GM23338 (cell line): ENCODE results near the gene ZSCAN30. TPM values are rescaled to one million over a fixed set of nuclear protein-coding genes. Genes with fewer than 3 reads are reported as not detected.

Experiments used
- ATAC-seq: fragments of 200-7000 bp; cut with Tn5 transposase; 3 replicates; pipeline ENCODE4 v1.9.1; 2020
- DNase-seq: peaks from one replicate; pipeline ENCODE4 v3.0.0-alpha.2; 2015; ENCODE audit warnings: low spot score
- H2AFZ ChIP-seq: fragments of 200-600 bp; sonication (generic); 2 replicates; pipeline ENCODE4 v1.8.0; 2016; ENCODE audit warnings: antibody characterized with exemption, mild to moderate bottlenecking, moderate library complexity
- H3F3A ChIP-seq: fragments of 200-600 bp; sonication (generic); replicated peaks from 2 replicates; pipeline ENCODE4 v1.8.0; 2017; ENCODE audit warnings: antibody characterized with exemption, mixed run types, low read depth
- H3K27ac ChIP-seq: fragments of 200-600 bp; sonication (generic); 2 replicates; pipeline ENCODE4 v1.6.1; 2016; ENCODE audit warnings: low read depth
- H3K27me3 ChIP-seq: fragments of 200-600 bp; sonication (generic); 2 replicates; pipeline ENCODE4 v1.8.0; 2016; ENCODE audit warnings: mild to moderate bottlenecking, mixed run types, moderate library complexity; ENCODE audit not compliant: insufficient read depth
- H3K36me3 ChIP-seq: fragments of 200-600 bp; sonication (generic); 2 replicates; pipeline ENCODE4 v1.8.0; 2016; ENCODE audit warnings: mild to moderate bottlenecking; ENCODE audit not compliant: insufficient read depth
- H3K4me1 ChIP-seq: fragments of 200-600 bp; sonication (generic); 2 replicates; pipeline ENCODE4 v1.8.0; 2016; ENCODE audit warnings: mild to moderate bottlenecking, moderate library complexity; ENCODE audit not compliant: insufficient read depth
- H3K4me2 ChIP-seq: fragments of 200-600 bp; sonication (generic); 2 replicates; pipeline ENCODE4 v1.7.1; 2017; ENCODE audit warnings: mixed run types
- H3K4me3 ChIP-seq: fragments of 200-600 bp; sonication (generic); 2 replicates; pipeline ENCODE4 v1.6.1; 2016; ENCODE audit warnings: mixed run types
- H3K79me2 ChIP-seq: fragments of 200-600 bp; sonication (generic); replicated peaks from 2 replicates; pipeline ENCODE4 v1.8.0; 2017; ENCODE audit warnings: mild to moderate bottlenecking; ENCODE audit not compliant: insufficient read depth
- H3K9me2 ChIP-seq: fragments of 200-600 bp; sonication (generic); 2 replicates; pipeline ENCODE4 v1.8.0; 2017; ENCODE audit not compliant: insufficient read depth
- H4K20me1 ChIP-seq: fragments of 200-600 bp; sonication (generic); replicated peaks from 2 replicates; pipeline ENCODE4 v1.8.0; 2017; ENCODE audit warnings: mild to moderate bottlenecking; ENCODE audit not compliant: insufficient read depth
- H3K27ac Mint-ChIP-seq: 2 replicates; pipeline ENCODE4 v1.8.0; 2020; ENCODE audit warnings: inconsistent platforms, mild to moderate bottlenecking, moderate library complexity, mixed read lengths
- H3K27me3 Mint-ChIP-seq: 3 replicates; pipeline ENCODE4 v1.8.0; 2022; ENCODE audit warnings: low read depth, mild to moderate bottlenecking, moderate library complexity, mixed read lengths, inconsistent platforms; ENCODE audit not compliant: insufficient read depth, poor library complexity
- H3K36me3 Mint-ChIP-seq: 3 replicates; pipeline ENCODE4 v1.8.0; 2021; ENCODE audit warnings: low read depth, mild to moderate bottlenecking, inconsistent platforms, moderate library complexity, mixed read lengths
- H3K4me1 Mint-ChIP-seq: 3 replicates; pipeline ENCODE4 v1.8.0; 2020; ENCODE audit warnings: mild to moderate bottlenecking, inconsistent platforms, mixed read lengths
- H3K4me3 Mint-ChIP-seq: 3 replicates; pipeline ENCODE4 v1.8.0; 2021; ENCODE audit warnings: moderate library complexity, mild to moderate bottlenecking, inconsistent platforms, mixed read lengths
- H3K9me3 Mint-ChIP-seq: 3 replicates; pipeline ENCODE4 v1.8.0; 2020; ENCODE audit warnings: moderate library complexity, mild to moderate bottlenecking, inconsistent platforms, mixed read lengths
- CREB1 ChIP-seq: fragments of 250-450 bp; sonication (Bioruptor Pico); IDR thresholded peaks from 2 replicates; pipeline ENCODE4 v1.5.0; 2020; ENCODE audit warnings: low read depth, mild to moderate bottlenecking, moderate library complexity
- CTCF ChIP-seq, 2 experiments: fragments of 200-600 bp in 1 of 2; sonication (generic) in 1 of 2; conservative IDR thresholded peaks; 2 replicates each; pipeline versions ENCODE4 v1.5.1 to v1.6.1; 2016 to 2017; ENCODE audit warnings: antibody characterized with exemption in 2 of 2, low read depth in 2 of 2, mild to moderate bottlenecking in 2 of 2, moderate library complexity in 1 of 2
- ETS1 ChIP-seq: IDR thresholded peaks from 2 replicates; pipeline ENCODE4 v1.6.1; 2016; ENCODE audit warnings: antibody characterized with exemption
- EZH2 ChIP-seq: fragments of 200-600 bp; sonication (generic); IDR thresholded peaks from one replicate; pipeline ENCODE4 v1.8.0; 2017; ENCODE audit warnings: antibody characterized with exemption, mild to moderate bottlenecking, low read depth; ENCODE audit not compliant: unreplicated experiment
- JUNB ChIP-seq: IDR thresholded peaks from one replicate; pipeline ENCODE4 v1.6.1; 2016; ENCODE audit warnings: antibody characterized with exemption; ENCODE audit not compliant: unreplicated experiment
- NANOG ChIP-seq: IDR thresholded peaks from 2 replicates; pipeline ENCODE4 v1.6.1; 2016; ENCODE audit warnings: antibody characterized with exemption, borderline replicate concordance
- POLR2AphosphoS5 ChIP-seq: IDR thresholded peaks from 2 replicates; pipeline ENCODE4 v1.6.1; 2016; ENCODE audit warnings: antibody characterized with exemption, low read depth
- REST ChIP-seq: IDR thresholded peaks from one replicate; pipeline ENCODE4 v1.6.1; 2018; ENCODE audit warnings: antibody characterized with exemption; ENCODE audit not compliant: unreplicated experiment
- STAT1 ChIP-seq: IDR thresholded peaks from one replicate; pipeline ENCODE4 v1.6.1; 2016; ENCODE audit warnings: antibody characterized with exemption; ENCODE audit not compliant: unreplicated experiment
- ZNF462 ChIP-seq: fragments of 250-450 bp; sonication (Bioruptor Pico); IDR thresholded peaks from 2 replicates; pipeline ENCODE4 v1.5.0; 2020; ENCODE audit warnings: mild to moderate bottlenecking, moderate library complexity
- polyA plus RNA-seq: library from polyadenylated mRNA; unstranded; fragments of >200 nt; fragmentation: Nextera tagmentation; extraction: Ambion mirVana; gene quantifications from 2 replicates; pipeline ENCODE4 v1.2.1, GENCODE V29; 2016
- total RNA-seq: library from RNA; depleted of rRNA; stranded (reverse); fragments of >200 nt; shearing (Covaris generic); gene quantifications from 2 replicates; pipeline ENCODE4 v1.2.3, GENCODE V29; 2014

ZSCAN30 gene
- total and polyA plus RNA-seq, 2 experiments from 2014 or later: 12.3 to 21.8 TPM

GRCh38 chr18:35242426-35242825, 47.6 kb downstream of the ZSCAN30 start (continued):
- TF ChIP-seq ZNF462 (CRISPR knock-in tag) (no peak), CREB1 (CRISPR knock-in tag) (no peak), STAT1 (no peak), EZH2 (no peak), REST (no peak), POLR2AphosphoS5 (no peak)

- no peak for ATAC-seq
- no peak overlapping the region for H2AFZ ChIP-seq
- peaks cover 3% of the 10 kb centered on the region; the same call in 2 of the 3 replicates for H3K4me1 Mint-ChIP-seq
- TF ChIP-seq ETS1 (no peak), POLR2AphosphoS5 (no peak), STAT1 (no peak), CTCF (conservative IDR thresholded peaks at IDR 0.05; ENCODE audit: low read depth in 2 of 2) (no peak), EZH2 (no peak), NANOG (no peak), JUNB (no peak)
These were observed 48.6 kb downstream of the ZSCAN30 start for GRCh38 chr18:35241448-35241804.

More at GRCh38 chr18:35241448-35241804, 48.6 kb downstream of the ZSCAN30 start:
- Histone ChIP-seq H3K4me3 (peak overlapping the region; percentile 66), H3K27ac (peak overlapping the region; percentile 92), H3K4me1 (no peaks in the 10 kb centered on the region), H3K36me3 (peaks cover 41% of the 10 kb centered on the region), H4K20me1 (peaks cover 5% of the 10 kb centered on the region; the same call in 1 of the 2 replicates), H3K27me3 (no peaks in the 10 kb centered on the region), H3K4me2 (peak overlapping the region; percentile 80), H3K79me2 (peaks cover 30% of the 10 kb centered on the region), H3K9me2 (no peaks in the 10 kb centered on the region), H3F3A (no peaks in the 10 kb centered on the region)
- Mint-ChIP-seq H3K4me3 (peak overlapping the region; percentile 91), H3K36me3 (peaks cover 47% of the 10 kb centered on the region), H3K27ac (peak overlapping the region; percentile 100), H3K27me3 (peaks cover 4% of the 10 kb centered on the region), H3K9me3 (no peaks in the 10 kb centered on the region)
- no peak for DNase-seq
